C4-2B (cell line): ENCODE results near the gene FAM193B.

Source experiments
- ZFX ChIP-seq: fragments of 450-650 bp; IDR thresholded peaks from 2 replicates; pipeline ENCODE4 v1.6.1; 2017
- TF ChIP-seq, protein P1 (sequence below): fragments of 450-650 bp; conservative IDR thresholded peaks from 2 replicates; pipeline ENCODE4 v1.5.1; 2017; ENCODE audit warnings: mild to moderate bottlenecking

DNA sequence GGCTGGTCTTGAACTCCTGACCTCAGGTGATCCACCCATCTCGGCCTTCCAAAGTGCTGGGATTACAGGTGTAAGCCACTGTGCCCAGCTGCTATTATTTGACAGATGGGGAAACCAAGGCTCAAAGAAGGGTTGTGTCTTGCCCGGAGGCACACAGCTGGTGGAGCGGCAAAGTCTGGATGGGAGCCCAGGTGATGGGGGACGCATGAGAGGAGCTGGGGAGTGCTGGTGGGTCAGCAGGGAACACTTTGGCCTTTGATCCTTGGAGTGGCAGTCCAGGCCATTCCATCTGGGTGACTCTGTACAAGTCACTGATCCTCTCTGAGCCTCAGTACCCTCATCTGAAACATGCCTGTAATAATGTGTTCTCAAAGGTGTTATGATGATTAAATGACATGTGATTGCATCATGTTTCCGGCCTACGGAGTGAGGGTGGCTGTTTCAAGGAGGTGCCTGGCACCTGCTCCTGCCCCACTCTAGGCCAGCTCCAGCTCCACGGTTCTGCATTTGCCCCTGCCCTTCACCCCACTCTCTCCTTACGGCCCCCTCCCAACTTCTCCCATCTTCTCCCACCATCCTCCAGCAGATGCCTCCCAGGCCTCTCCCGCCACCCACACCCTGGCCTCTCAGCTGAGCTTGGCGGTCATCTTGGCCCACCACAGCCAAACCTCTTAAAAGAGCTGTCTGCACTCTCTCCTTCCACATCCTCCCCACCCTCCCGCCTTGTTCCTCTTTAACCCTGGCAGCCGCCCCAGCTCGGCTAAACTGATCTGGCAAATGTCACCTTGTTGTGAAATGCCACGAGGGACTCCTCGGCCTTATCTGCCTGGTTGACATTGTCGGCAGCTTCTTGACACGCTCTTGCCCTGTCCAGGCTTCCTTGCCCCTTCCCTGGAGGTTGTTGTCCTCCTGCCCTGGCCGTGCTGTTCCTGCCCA lies 75.4 kb downstream of the FAM193B start:
- TF ChIP-seq, protein P1, sequence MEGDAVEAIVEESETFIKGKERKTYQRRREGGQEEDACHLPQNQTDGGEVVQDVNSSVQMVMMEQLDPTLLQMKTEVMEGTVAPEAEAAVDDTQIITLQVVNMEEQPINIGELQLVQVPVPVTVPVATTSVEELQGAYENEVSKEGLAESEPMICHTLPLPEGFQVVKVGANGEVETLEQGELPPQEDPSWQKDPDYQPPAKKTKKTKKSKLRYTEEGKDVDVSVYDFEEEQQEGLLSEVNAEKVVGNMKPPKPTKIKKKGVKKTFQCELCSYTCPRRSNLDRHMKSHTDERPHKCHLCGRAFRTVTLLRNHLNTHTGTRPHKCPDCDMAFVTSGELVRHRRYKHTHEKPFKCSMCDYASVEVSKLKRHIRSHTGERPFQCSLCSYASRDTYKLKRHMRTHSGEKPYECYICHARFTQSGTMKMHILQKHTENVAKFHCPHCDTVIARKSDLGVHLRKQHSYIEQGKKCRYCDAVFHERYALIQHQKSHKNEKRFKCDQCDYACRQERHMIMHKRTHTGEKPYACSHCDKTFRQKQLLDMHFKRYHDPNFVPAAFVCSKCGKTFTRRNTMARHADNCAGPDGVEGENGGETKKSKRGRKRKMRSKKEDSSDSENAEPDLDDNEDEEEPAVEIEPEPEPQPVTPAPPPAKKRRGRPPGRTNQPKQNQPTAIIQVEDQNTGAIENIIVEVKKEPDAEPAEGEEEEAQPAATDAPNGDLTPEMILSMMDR = no peak
- TF ChIP-seq ZFX = no peak
